GM21786 (cell line): Measurements from ENCODE around the gene CHTF18.
"Not testable (repeated sequence)": the region's sequence is repeated elsewhere in the genome, so short reads cannot be mapped to it uniquely, and the experiment has no call there.

Experiments used
- ATAC-seq: cut with Tn5 transposase; IDR thresholded peaks from one replicate; pipeline ENCODE4 v1.9.1; 2021; ENCODE audit not compliant: unreplicated experiment

The CHTF18 gene

DNA sequence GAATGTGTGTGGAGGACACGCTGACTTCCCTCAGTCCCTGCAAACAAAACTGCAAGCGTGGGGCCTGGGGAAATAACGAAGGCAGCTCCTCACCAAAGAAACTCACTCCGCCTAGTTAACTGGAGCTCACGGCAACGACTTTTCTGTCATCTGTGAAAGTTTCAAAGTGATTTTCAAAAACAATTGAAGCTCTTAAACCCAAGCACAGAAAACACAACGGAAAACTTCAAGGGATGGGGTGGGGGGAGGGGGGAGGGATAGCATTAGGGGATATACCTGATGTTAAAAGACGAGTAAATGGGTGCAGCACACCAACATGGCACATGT is 15.3 kb downstream of the CHTF18 start:
- ATAC-seq = no peak

DNA sequence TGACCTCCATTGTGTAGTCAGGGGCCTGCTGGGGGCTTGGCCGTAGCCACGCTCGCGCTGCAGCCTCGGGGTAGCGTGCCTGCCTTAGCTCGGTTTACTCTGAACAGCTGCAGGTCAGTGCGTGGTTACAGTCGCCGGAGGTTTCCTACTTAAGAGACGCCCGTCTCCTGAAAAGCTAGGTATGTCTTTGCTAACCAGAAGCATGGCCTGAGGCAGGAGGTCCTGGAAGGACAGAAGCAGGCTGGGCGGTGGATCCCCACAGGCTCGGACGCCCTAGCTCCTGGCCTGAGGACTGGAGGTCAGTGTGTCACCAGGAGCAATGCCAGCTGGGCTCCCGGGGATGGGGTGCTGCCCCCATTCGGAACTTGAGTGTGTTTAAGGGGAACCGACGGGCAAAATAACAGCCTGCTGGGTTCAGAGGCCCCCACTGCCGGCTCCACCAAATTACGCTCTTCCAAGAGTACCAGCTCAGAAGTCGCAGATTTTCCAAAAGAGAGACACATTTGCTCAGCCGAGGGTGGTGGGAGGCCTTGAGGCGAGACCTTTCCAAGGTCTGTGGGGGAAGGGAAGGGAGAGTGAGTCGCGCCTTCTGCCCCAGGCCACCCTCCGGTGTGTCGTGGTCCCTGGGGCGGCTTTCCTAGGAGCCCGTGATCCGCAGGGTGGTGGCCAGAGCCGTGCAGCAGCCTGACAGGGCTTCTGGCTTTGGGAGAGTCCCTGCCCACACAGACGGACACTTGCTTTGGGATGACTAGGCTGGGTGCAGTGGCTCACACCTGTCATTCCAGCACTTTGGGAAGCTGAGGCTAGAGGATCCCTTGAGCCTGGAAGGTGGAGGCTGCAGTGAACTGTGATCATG is 16.0 kb downstream of the CHTF18 start:
- no peak for ATAC-seq

DNA sequence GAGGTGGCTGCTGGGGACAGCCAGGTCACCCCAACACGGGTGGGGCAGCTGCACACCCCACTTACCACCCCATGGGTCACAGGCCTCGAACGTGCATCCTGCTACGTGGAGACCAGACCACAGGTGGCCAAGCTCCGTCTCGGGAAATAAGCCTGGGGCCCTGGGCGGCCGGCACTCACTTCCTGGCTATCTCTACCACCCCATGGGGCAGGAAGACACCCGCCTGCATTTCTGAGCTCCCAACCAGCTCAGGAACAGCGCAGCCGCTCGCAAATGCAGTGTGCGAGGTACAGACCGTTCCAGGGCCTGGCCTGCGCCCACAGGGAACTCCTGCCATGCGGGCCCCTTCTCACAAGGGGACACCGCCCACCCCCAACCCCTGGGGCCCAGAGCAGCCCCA is 17.1 kb downstream of the CHTF18 start:
- ATAC-seq = no peak

DNA sequence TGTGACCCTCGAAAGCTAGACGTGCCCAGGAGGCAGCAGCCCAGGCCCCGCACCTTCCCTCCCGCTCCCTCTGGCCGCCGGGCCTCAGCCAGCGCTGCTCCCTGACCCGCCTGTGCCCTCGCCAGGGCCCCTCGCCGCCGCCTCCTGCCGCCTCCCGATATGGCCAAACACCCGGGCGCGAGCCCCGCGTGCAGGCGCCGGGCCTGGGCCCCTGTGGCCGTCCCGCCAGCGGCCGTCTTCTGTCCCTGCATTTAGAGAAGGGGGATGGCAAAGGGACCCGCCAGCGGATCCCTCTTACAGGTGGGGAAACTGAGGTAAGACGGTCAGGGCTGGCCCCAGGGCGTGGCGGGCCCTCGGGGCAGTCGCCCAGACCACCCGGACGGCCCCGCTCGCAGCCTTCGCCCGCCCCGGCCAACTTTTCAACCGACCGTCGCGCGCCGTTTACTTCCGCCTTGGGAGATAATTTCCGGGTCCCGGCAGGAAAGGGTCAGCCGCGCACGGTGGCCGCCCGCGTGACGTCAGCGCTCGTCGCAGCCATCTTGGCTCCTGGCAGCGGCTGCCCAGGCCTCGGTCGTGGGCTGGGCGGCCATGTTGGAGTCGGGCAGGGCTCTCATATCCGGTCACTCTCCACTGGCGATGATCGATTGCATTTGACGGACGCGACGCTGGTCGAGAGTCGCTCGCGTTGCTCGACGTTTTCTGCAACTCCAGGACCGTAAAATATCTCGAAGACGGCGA is 19.1 kb downstream of the CHTF18 start:
- peak; percentile 85 for ATAC-seq

DNA sequence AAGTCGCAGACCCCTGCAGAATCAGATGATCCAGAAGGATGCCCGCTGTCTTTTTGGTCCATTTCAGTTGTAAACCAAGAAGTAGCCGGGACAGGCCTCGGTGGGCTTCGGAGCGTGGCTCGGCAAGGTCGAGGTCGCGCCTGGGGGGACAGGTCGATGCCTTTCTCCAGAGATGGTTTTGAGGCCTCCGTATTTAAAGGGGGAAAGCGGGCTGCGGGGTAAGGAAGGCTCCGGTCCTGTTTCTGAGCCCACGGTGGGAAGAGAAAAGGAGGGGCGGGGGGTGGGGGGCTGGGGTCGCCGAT is 19.6 kb downstream of the CHTF18 start:
- no peak for ATAC-seq

DNA sequence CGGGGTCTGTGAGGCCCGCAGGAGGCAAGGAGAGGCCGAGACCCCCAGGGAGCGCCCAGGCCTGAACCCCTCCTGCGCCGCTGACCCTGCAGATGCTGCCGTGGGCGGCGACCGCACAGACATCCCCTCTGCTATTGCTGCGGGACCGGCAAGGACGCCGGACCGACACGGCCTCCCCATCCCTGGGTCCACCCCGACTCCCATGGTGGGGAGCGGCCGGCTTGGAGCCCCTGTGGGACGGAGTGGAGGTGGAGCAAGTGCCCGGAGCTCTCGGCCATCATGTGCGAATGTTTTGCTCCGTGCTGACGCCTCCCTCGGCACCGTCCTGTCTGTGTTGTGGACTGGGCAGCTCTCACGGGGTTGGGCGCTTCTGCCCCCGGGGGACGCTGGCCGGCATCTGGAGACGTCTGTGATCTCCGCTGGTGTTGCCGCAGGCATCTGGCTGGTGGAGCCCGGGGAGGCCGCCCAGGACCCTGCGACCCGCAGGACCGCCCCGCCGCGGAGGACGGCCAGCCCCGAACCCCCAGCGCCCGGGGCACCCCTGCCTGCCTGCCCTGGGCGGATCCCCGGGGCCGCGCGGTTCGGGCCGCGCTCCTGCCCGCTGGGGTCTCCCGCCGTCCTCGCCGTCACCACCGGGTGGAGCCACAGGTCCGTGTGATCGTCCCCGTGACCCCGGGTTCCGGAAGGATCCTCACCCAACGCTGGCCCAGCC is 24.9 kb downstream of the CHTF18 start:
- ATAC-seq = no peak

DNA sequence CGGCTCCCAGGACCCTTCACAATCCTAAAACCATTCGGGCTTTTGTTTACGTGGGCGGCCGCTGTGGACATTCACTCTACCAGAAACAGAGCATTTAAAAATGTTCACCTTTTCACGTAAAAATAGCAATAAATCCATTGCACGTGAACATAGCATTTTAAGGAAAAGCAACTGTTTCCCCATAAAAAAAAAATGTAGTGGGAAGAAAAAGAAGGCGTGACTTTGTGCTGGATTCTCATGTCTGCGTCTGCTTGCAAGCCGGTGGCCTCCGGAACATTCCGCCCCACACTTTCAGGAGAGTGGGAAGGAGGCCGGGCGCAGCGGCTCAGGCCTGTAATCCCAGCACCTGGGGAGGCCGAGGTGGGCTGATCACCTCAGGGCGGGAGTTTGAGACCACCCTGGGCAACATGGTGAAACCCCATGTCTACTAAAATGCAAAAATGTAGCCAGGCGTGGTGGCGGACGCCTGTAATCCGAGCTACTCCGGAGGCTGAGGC is 25.5 kb downstream of the CHTF18 start:
- ATAC-seq = no peak

DNA sequence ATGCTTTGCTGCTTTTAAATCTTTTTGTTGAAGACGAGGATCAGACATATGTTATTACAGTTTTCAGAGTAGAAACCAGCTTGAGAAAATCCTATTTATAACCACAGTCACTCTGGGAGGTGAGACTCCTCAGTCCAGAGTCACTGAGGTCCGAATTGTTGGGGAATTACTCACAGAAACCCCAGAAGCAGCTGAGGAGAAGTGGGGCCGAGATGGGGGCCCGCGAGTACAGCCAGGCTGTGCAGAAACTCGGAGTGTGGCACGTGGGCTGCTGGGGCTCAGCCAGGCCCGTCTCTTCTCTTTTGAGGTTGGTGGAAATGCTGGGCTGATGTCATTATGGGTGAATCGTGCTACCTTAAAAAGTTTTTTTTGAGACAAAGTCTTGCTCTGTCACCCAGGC is 26.6 kb downstream of the CHTF18 start:
- ATAC-seq = no peak

DNA sequence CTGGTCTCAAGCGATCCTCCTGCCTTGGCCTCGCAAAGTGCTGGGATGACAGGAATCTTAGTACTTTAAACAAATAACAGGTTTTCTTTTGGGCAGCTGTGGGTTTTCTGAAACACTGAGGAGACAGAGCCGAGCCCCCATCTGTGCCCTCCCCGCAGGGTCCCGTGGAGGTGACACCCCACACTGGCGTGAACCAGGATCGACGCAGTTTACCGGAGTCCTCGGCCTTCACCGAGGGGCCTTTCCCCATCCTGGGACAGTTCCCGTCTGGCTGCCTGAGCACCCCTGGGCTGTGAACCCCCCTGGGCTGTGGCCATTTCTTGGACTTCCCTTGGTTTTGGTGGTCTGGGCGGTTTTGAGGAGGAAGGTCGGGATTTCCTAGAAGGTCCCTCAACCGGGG is 27.4 kb downstream of the CHTF18 start:
- ATAC-seq = no peak

DNA sequence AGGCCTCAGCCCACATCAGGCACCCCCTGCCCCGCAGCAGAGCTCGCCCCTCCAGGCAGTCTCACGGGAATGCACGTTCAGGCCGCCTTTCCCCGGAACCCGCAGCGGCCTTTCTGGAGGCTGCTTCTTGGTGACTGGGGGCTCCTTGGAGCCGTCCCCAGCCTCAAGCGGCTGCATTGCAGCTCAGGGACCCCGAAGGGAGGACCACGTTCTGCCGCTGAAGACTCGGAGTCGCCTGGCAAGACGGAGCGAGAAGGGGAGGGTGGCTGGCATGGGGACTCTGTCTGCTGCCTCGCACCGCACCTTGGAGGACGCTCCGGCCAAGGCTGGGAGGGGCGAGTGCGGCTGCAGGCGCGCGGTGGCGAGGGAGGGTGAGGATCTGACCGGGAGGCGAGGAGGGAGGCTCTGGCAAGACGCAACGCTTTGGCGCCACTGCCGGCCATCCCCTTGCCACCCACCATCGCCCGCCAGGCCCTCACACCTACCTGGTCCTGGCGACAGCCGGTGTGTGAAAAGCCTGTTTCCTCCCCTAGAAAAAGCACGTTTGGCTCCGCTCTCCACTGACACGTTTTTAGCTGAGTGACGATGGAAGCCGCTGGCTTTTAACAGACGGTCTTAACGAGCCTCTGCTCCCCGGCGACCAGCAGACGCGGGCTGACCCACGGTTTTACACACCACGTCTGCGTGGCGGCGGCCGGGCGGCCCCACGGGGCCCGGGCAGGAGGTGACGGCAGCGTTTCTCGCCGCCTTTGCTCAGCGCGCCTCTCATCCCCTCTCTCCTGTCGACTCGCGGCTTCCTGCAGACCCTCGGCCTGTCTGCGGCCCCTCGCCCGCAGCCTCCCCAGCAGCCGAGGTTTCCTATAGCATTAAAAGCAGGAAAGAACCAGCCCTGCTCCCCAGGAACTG is 28.8 kb downstream of the CHTF18 start:
- no peak for ATAC-seq

DNA sequence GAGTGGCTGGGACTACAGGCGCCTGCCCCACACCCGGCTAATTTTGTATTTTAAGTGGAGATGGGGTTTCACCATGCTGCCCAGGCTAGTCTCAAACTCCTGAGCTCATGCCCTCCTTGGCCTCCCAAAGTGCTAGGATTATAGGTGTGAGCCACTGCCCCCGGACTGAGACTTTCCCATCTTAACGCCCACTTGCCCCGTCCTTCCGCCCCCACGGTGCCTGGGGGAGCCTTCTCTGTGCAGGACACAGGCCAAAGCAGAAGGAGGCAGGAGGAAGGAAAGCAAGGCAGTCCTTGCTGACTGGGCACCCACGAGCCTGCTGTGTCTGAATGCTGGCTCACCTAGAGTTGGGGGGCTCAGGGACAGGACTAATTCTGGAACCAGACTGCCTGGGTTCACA is 29.7 kb downstream of the CHTF18 start:
- ATAC-seq = no peak

DNA sequence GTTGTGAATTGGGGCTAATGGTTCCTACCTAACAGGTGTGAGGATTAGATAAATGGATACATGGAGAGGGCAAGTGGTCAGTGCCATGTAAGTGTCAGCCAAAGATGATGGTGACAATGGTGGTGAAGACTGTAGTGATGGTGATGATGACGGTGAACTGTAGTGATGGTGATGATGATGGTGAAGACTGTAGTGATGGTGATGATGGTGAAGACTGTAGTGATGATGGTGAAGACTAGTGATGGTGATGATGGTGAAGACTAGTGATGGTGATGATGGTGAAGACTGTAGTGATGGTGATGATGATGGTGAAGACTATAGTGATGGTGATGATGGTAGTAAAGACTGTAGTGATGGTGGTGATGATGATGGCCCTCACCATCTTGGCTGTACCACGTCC is 30.2 kb downstream of the CHTF18 start:
- no peak for ATAC-seq

DNA sequence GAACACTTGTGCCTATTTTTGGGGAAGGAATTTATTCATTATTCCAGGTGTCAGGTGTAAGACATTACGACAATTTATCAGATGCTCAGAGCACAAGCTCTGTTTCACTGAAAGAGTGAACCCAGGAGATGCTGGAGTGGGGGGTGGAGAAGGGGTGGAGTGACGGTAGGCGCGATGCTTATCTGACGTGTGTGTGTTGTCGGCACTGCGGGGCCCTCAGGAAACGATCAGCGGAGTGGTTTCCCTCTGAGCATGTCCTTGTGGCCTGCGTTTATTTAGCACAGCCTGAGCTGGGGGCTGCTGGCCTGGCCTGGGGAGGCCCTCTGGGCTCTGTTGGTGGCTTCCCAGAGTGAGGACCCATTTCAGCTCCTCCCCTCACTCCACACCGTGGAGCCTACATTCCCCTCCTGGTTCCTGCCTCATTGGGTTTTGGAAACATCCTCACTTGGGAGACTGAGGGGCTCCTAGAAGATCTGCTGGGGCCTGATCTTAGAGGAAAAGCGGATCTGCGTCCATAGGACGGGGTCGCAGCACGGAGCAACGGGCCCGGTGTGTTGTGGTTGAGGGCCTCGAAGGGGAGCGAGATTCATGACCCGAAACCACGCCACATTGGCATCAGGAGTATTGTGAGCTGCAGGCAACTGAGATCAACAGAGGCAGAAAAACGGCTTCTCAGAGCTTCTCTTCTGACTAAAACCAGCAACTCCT is 31.1 kb downstream of the CHTF18 start:
- ATAC-seq = no peak

DNA sequence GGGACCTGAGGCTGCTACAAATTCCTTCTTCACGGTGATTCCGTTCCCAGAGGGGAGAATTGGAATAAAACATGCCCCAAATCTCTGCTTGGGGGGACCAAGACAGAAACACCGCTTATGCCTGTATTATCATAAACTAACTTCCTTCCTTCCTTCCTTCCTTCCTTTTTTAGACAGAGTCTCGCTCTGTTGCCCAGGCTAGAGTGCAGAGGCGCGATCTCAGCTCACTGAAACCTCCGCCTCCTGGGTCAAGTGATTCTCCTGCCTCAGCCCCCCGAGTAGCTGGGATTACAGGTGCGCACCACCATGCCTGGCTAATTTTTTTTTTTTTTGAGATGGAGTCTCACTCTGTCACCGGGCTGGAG is 31.6 kb downstream of the CHTF18 start:
- ATAC-seq = not testable (repeated sequence)

DNA sequence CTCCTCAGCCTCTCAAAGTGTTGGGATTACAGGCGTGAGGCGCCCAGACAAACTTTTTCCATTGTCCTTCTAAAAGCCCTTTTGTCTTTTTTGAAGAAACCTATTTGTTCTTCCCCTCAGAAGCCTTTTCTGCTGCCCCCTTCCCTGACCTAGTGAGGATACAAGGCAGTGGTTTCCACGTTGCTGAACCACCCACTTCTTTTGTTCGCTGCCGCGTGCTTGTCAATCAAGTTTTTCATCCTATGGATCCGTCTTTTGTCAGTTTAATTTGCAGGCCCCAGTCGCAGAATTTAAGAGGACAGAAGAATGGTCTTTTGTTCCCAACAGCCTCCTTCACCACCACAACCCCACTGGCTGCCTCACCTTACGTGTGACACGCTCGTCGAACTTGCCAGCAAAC is 32.3 kb downstream of the CHTF18 start:
- no peak for ATAC-seq

DNA sequence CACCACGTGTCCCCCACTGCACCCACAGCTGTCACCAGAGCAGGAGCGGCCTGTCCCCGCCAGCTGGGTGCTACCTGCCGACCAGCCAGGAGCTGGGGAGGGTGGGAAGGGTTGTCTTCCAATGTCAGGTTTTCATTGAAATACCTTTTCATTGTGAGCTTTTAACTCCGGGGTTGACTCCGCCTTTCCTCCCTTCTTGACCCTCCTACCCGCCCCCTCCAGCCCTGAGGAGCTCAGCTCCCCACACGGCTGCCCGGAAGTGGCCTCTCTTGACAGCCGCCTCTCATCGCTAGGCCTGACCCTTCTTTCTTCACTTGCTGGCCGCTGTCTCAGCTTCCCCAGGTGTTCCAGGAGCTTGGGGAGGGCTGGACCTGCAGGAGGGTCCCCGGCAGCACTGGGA is 33.3 kb downstream of the CHTF18 start:
- ATAC-seq = no peak

DNA sequence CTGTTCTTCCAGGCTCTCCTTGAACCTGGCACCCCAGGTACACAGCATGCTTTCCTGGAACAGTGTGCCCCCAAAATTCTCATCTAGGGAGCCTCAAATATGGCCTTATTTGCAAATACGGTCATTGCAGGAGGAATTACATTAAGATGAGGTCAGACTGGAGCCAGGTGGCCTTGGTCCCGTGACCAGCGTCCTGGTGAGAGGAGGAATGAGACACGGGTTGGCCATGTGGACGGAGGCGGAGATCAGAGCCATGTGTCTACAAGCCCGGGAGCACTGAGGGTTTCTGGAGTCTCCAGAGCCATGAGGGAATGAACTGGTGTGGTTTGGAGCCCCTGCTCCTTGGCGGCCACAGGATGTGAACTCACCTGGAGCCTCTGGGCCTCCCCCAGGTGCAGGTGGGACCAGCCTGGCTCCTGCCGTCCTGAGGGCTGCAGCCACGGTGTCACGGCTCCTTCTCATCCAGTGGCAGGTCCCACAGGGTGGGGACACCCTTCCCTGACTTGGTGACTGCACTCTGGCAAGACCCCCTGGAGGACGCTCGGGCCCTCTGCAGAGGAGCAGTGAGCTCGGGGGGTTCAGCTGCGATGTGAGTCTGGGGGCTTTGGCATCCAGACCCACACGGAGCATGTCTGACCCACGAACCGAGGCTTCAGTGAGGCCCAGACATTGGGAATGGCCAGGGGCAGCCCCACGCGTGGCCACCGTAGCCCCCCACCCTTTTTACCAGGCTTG is 33.9 kb downstream of the CHTF18 start:
- ATAC-seq = no peak

DNA sequence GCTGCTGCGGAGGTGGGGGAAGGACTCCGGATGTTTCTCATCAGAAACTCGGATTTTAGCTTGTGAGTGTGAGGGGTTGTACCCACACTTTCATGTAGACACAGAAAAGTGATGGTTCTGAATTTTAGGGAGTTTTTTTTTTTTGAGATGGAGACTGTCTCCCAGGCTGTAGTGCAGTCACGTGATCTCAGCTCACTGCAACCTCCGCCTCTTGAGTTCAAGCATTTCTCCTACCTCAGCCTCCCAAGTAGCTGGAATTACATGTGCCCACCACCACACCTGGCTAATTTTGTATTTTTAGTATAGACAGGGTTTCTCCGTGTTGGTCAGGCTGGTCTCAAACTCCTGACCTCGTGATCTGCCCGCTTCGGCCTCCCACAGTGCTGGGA is 34.5 kb downstream of the CHTF18 start:
- ATAC-seq = no peak

DNA sequence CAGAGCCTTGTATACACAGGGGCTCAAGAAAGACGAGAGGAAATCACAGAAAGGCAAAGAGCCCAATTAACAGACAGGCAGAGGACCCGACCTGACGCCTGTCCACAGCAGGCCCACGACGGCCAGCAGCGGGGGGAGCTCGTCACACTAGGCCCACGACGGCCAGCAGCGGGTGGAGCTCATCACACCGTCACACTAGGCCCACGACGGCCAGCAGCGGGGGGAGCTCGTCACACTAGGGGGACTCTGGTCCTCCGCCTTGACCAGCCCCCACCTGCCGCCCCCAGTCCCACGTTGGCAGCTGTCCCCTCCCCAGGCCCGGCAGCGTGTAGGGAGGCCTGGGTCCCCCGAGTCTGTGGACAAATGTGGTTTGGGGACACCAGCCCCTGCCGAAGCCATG is 35.8 kb downstream of the CHTF18 start:
- no peak for ATAC-seq

DNA sequence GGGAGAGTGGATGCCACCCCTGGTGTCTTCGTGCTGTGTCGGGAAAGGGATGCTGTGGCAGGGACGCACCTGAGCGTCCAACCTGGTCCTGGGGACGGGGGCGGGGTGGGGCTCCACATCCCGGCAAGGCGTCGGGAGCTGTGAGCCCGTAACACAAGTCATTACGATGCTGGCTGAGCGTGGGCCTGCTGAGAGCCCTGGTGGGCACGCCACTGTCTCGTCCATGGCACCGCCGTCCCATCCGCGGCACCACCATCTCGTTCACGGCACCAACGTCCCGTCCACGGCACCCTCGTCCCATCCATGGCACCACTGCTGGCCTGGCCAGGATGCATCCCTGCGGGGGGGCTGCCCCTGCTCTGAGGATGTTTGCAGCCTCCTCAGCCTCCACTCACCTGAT is 36.2 kb downstream of the CHTF18 start:
- no peak for ATAC-seq
